Neural progenitor cell (in vitro differentiated cells): ENCODE data around the gene TRMT44. TPM values are rescaled to one million over a fixed set of nuclear protein-coding genes. Genes with fewer than 3 reads are reported as not detected.

Experiments used
- DNase-seq: peaks from one replicate; pipeline ENCODE4 v3.0.0-alpha.2; 2016; ENCODE audit warnings: low spot score
- H2AFZ ChIP-seq: fragments of 200-600 bp; sonication (generic); replicated peaks from 2 replicates; pipeline ENCODE4 v1.6.1; 2016; ENCODE audit warnings: antibody characterized with exemption
- H3F3A ChIP-seq: fragments of 200-600 bp; sonication (generic); 2 replicates; pipeline ENCODE4 v1.6.1; 2016; ENCODE audit warnings: antibody characterized with exemption, low read depth
- H3K27ac ChIP-seq: fragments of 200-600 bp; sonication (generic); 2 replicates; pipeline ENCODE4 v1.5.1; 2016; ENCODE audit warnings: mild to moderate bottlenecking
- H3K27me3 ChIP-seq: fragments of 200-600 bp; sonication (generic); 2 replicates; pipeline ENCODE4 v1.6.1; 2016; ENCODE audit warnings: mild to moderate bottlenecking, moderate library complexity
- H3K36me3 ChIP-seq: fragments of 200-600 bp; sonication (generic); 2 replicates; pipeline ENCODE4 v1.5.1; 2016
- H3K4me1 ChIP-seq: fragments of 200-600 bp; sonication (generic); 2 replicates; pipeline ENCODE4 v1.6.1; 2016; ENCODE audit warnings: mixed run types
- H3K4me2 ChIP-seq: fragments of 200-600 bp; sonication (generic); 2 replicates; pipeline ENCODE4 v1.6.1; 2016
- H3K4me3 ChIP-seq: fragments of 200-600 bp; sonication (generic); 2 replicates; pipeline ENCODE4 v1.5.1; 2016
- H3K79me2 ChIP-seq: fragments of 200-600 bp; sonication (generic); 2 replicates; pipeline ENCODE4 v1.6.1; 2016; ENCODE audit warnings: low read depth
- H3K9ac ChIP-seq: fragments of 200-600 bp; sonication (generic); 2 replicates; pipeline ENCODE4 v1.6.1; 2016
- H3K9me3 ChIP-seq: fragments of 200-600 bp; sonication (generic); 2 replicates; pipeline ENCODE4 v1.5.1; 2016; ENCODE audit warnings: low read depth
- H4K20me1 ChIP-seq: fragments of 200-600 bp; sonication (generic); 2 replicates; pipeline ENCODE4 v1.6.1; 2016; ENCODE audit warnings: low read depth
- H3K27ac Mint-ChIP-seq: 3 replicates; pipeline ENCODE4 v1.8.0; 2021; ENCODE audit warnings: mixed read lengths
- H3K27me3 Mint-ChIP-seq: 2 replicates; pipeline ENCODE4 v1.8.0; 2022; ENCODE audit warnings: low read depth, mild to moderate bottlenecking, inconsistent platforms, moderate library complexity, mixed read lengths; ENCODE audit not compliant: insufficient read depth
- H3K36me3 Mint-ChIP-seq: 3 replicates; pipeline ENCODE4 v1.8.0; 2021; ENCODE audit warnings: mixed read lengths
- H3K4me1 Mint-ChIP-seq: 3 replicates; pipeline ENCODE4 v1.8.0; 2021; ENCODE audit warnings: mixed read lengths
- H3K4me3 Mint-ChIP-seq: 3 replicates; pipeline ENCODE4 v1.8.0; 2021; ENCODE audit warnings: mild to moderate bottlenecking, moderate library complexity, mixed read lengths
- H3K9me3 Mint-ChIP-seq: 3 replicates; pipeline ENCODE4 v1.8.0; 2020; ENCODE audit warnings: mixed read lengths
- EZH2 ChIP-seq: fragments of 200-600 bp; sonication (generic); IDR thresholded peaks from 2 replicates; pipeline ENCODE4 v1.6.1; 2017; ENCODE audit warnings: antibody characterized with exemption, mild to moderate bottlenecking, moderate library complexity
- EZH2phosphoT487 ChIP-seq: fragments of 200-600 bp; sonication (generic); IDR thresholded peaks from 2 replicates; pipeline ENCODE4 v1.6.1; 2017; ENCODE audit warnings: antibody characterized with exemption
- total RNA-seq: library from RNA; depleted of rRNA; stranded (reverse); fragments of >200 nt; gene quantifications from 2 replicates; pipeline ENCODE4 v1.2.3, GENCODE V29; 2015; ENCODE audit warnings: low replicate concordance
- TF ChIP-seq, protein P1 (sequence below): fragments of 200-600 bp; sonication (generic); IDR thresholded peaks from 2 replicates; pipeline ENCODE4 v1.5.1; 2017; ENCODE audit warnings: antibody characterized with exemption, mild to moderate bottlenecking

TRMT44 gene
- total RNA-seq, 1 donor from 2014 or later, result 19.9 TPM

DNA sequence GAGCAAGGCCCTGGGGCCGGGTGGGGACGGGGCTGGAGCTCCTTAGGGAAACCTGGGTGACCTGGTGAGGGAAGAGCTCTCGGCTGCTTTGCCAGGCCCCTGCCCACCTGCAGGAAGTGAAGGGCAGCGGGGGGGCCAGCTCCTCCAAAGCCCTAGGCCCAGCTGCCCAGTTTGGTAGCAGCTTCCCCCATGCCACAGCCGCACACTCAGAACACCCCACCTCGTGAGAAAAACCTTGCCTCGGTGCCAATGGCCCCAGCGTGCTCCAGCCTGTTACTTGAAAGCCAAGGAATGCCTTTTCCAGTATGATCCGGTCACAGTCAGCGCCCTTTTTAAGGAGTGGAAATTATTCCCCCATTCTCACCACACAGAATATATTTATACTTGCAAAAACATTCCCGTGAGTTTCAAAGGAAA lies 38.4 kb upstream of the TRMT44 start:
- no peaks in the 10 kb centered on the region for H3K9me3 ChIP-seq
- H3K27me3 Mint-ChIP-seq, result peaks cover 12% of the 10 kb centered on the region
- no peak overlapping the region for H2AFZ ChIP-seq
- H3K4me3 ChIP-seq, result no peak overlapping the region
- TF ChIP-seq, protein P1, sequence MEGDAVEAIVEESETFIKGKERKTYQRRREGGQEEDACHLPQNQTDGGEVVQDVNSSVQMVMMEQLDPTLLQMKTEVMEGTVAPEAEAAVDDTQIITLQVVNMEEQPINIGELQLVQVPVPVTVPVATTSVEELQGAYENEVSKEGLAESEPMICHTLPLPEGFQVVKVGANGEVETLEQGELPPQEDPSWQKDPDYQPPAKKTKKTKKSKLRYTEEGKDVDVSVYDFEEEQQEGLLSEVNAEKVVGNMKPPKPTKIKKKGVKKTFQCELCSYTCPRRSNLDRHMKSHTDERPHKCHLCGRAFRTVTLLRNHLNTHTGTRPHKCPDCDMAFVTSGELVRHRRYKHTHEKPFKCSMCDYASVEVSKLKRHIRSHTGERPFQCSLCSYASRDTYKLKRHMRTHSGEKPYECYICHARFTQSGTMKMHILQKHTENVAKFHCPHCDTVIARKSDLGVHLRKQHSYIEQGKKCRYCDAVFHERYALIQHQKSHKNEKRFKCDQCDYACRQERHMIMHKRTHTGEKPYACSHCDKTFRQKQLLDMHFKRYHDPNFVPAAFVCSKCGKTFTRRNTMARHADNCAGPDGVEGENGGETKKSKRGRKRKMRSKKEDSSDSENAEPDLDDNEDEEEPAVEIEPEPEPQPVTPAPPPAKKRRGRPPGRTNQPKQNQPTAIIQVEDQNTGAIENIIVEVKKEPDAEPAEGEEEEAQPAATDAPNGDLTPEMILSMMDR, result no peak
- TF ChIP-seq EZH2 (no peak), EZH2phosphoT487 (no peak)
- peaks cover 16% of the 10 kb centered on the region for H3K36me3 Mint-ChIP-seq
- no peaks in the 10 kb centered on the region for H3K4me1 ChIP-seq
- no peaks in the 10 kb centered on the region for H3K27me3 ChIP-seq
- peaks cover 10% of the 10 kb centered on the region for H3K9me3 Mint-ChIP-seq
- DNase-seq, result no peak
- no peaks in the 10 kb centered on the region for H3F3A ChIP-seq
- no peaks in the 10 kb centered on the region for H4K20me1 ChIP-seq
- H3K36me3 ChIP-seq, result no peaks in the 10 kb centered on the region
- no peak overlapping the region for H3K4me3 Mint-ChIP-seq
- peaks cover 24% of the 10 kb centered on the region for H3K4me1 Mint-ChIP-seq
- H3K27ac ChIP-seq, result no peak overlapping the region
- no peaks in the 10 kb centered on the region for H3K79me2 ChIP-seq
- no peak overlapping the region for H3K27ac Mint-ChIP-seq
- H3K9ac ChIP-seq, result no peak overlapping the region
- no peak overlapping the region for H3K4me2 ChIP-seq

DNA sequence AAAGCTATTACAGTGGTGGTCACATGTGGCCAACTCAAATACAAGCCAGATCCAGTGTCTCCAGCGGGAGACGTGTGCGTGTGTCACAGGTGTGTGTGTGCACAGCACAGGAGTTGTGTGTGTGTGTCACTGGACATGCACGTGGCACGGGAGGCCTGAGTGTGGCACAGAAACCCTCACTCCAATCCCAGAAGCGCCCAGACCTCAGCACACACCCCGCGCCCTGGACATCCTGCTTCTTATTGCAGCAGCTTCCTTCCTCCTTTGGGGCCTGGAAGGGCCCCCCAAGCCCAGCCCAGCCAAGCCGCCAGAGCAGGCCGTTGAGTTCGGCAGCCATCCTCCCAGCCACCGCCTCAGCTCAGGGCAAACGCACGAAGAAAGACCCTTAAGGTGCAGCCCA lies 37.9 kb upstream of the TRMT44 start:
- H3K27ac Mint-ChIP-seq, result no peak overlapping the region
- Histone ChIP-seq H3K4me2 (no peak overlapping the region), H3K9me3 (no peaks in the 10 kb centered on the region), H2AFZ (no peak overlapping the region), H3K9ac (no peak overlapping the region), H3K4me1 (no peaks in the 10 kb centered on the region), H3K4me3 (no peak overlapping the region), H3K79me2 (no peaks in the 10 kb centered on the region), H3K36me3 (no peaks in the 10 kb centered on the region), H4K20me1 (no peaks in the 10 kb centered on the region), H3F3A (no peaks in the 10 kb centered on the region), H3K27me3 (no peaks in the 10 kb centered on the region), H3K27ac (no peak overlapping the region)
- TF ChIP-seq EZH2phosphoT487 (no peak), EZH2 (no peak)
- TF ChIP-seq, protein P1, result no peak
- H3K9me3 Mint-ChIP-seq, result peaks cover 10% of the 10 kb centered on the region
- H3K36me3 Mint-ChIP-seq, result peaks cover 16% of the 10 kb centered on the region
- peaks cover 12% of the 10 kb centered on the region for H3K27me3 Mint-ChIP-seq
- no peak for DNase-seq
- no peak overlapping the region for H3K4me3 Mint-ChIP-seq
- H3K4me1 Mint-ChIP-seq, result peaks cover 24% of the 10 kb centered on the region

DNA sequence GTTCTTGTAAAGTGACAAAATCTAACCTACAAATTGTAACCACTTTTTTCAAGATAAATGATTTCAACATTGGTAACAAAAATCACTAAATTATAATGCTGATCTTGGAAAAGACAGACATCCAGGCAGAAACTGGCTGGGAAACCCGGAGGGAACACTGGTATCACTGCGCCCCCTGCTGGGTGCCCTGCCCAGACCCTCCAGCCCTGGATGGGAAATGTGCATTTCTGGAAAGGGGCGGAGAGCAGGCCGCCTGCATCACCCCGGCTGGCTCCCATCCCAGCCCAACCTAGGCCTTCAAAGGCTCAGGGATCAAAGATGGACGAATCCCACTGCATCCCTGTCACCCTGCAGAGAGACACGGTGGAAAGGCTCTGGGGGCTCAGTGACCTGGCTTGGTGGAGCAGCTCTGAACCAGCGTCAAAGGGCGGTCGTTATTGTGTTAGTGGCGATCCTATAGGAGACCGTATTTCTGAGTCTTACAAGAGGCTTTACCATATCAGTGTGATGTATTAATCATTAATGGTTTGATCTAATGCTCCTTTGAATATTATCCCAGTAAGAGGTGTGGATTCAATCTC lies 37.3 kb upstream of the TRMT44 start:
- no peaks in the 10 kb centered on the region for H4K20me1 ChIP-seq
- H3K4me2 ChIP-seq, result no peak overlapping the region
- H3K27ac ChIP-seq, result no peak overlapping the region
- no peak overlapping the region for H3K4me3 ChIP-seq
- Mint-ChIP-seq H3K4me3 (no peak overlapping the region), H3K27ac (no peak overlapping the region), H3K36me3 (peaks cover 16% of the 10 kb centered on the region), H3K9me3 (peaks cover 10% of the 10 kb centered on the region), H3K4me1 (peaks cover 22% of the 10 kb centered on the region), H3K27me3 (peaks cover 13% of the 10 kb centered on the region)
- no peaks in the 10 kb centered on the region for H3K79me2 ChIP-seq
- no peak overlapping the region for H2AFZ ChIP-seq
- no peaks in the 10 kb centered on the region for H3K9me3 ChIP-seq
- no peaks in the 10 kb centered on the region for H3K27me3 ChIP-seq
- TF ChIP-seq, protein P1, result peak; percentile 97
- TF ChIP-seq EZH2 (no peak), EZH2phosphoT487 (no peak)
- H3K9ac ChIP-seq, result no peak overlapping the region
- peak; percentile 86 for DNase-seq
- no peaks in the 10 kb centered on the region for H3K36me3 ChIP-seq
- H3K4me1 ChIP-seq, result no peaks in the 10 kb centered on the region
- no peaks in the 10 kb centered on the region for H3F3A ChIP-seq
